ENCODE measurements around the gene MALL. TPM values are rescaled to one million over a fixed set of nuclear protein-coding genes. Genes with fewer than 3 reads are reported as not detected.
"Not testable (repeated sequence)": the region's sequence is repeated elsewhere in the genome, so short reads cannot be mapped to it uniquely, and the experiment has no call there.

Gene MALL
- total RNA-seq, 6 donors from 2014 or later = 40.9 to 203 (median 120) TPM

- peak overlapping the region; percentile 85 to 93 (median 88) for H3K27ac ChIP-seq
- H3K9me3 ChIP-seq = no peaks in the 10 kb centered on the region
- 50 to 67% methylated on average over 9 of the region's 9 CpGs for WGBS, 2 donors
- no peak for ATAC-seq (ENCODE audit: low FRiP score in 2 of 2)
- TF ChIP-seq EP300 (IDR thresholded peaks at IDR 0.05) (no peak), CTCF (IDR thresholded peaks at IDR 0.05) (no peak), POLR2AphosphoS5 (IDR thresholded peaks at IDR 0.05) (no peak), POLR2A (IDR thresholded peaks at IDR 0.05) (no peak)
- peak in 1 of 2 donors; percentile 66 for DNase-seq
- no peak overlapping the region for H3K4me3 ChIP-seq
- no peaks in the 10 kb centered on the region for H3K36me3 ChIP-seq
- no peaks in the 10 kb centered on the region for H3K27me3 ChIP-seq
- peaks cover 48 to 90% (median 79%) of the 10 kb centered on the region in 4 donors for H3K4me1 ChIP-seq
These were observed 13.5 kb downstream of the MALL start for GRCh38 chr2:110101901-110102803.

GRCh38 chr2:110101280-110101844, 14.3 kb downstream of the MALL start:
- peak in 1 of 6 experiments; percentile 11 for TF ChIP-seq CTCF (IDR thresholded peaks at IDR 0.05)
- TF ChIP-seq POLR2AphosphoS5 (IDR thresholded peaks at IDR 0.05) = peak; percentile 94 to 95
- TF ChIP-seq EP300 (IDR thresholded peaks at IDR 0.05) = peak in 3 of 4 donors; percentile 15 to 96 (median 34)
- peak in 1 of 4 donors; percentile 55 for TF ChIP-seq POLR2A (IDR thresholded peaks at IDR 0.05)
- Histone ChIP-seq H3K9me3 (no peaks in the 10 kb centered on the region), H3K27ac (peak overlapping the region; percentile 85 to 93 (median 88)), H3K4me3 (no peak overlapping the region), H3K36me3 (no peaks in the 10 kb centered on the region), H3K4me1 (peaks cover 48 to 95% (median 78%) of the 10 kb centered on the region in 4 donors), H3K27me3 (no peaks in the 10 kb centered on the region)
- ATAC-seq (ENCODE audit: low FRiP score in 2 of 2) (peak; percentile 91 to 94), DNase-seq (peak; percentile 95 to 100)
- 1 to 10% methylated on average over 5 to 11 of the region's 11 CpGs for WGBS, 2 donors

GRCh38 chr2:110100880-110101279, 14.7 kb downstream of the MALL start:
- not testable (repeated sequence) for DNase-seq; H3K4me3 ChIP-seq; H3K9me3 ChIP-seq; H3K36me3 ChIP-seq; H3K27me3 ChIP-seq; ATAC-seq (ENCODE audit: low FRiP score in 2 of 2)
- Histone ChIP-seq H3K27ac (peak overlapping the region; percentile 85 to 93 (median 88)), H3K4me1 (peaks cover 47 to 95% (median 79%) of the 10 kb centered on the region in 4 donors)
- WGBS, 2 donors = 48% methylated on average over 4 of the region's 4 CpGs; no CpG with 5 or more reads in 1 of the 2 donors

GRCh38 chr2:110100480-110100879, 15.1 kb downstream of the MALL start:
- 50 to 57% methylated on average over 7 to 8 of the region's 8 CpGs for WGBS, 2 donors
- Histone ChIP-seq H3K4me3 (no peak overlapping the region), H3K27ac (peak overlapping the region; percentile 85 to 93 (median 88)), H3K9me3 (no peaks in the 10 kb centered on the region), H3K36me3 (no peaks in the 10 kb centered on the region), H3K4me1 (peaks cover 45 to 95% (median 79%) of the 10 kb centered on the region in 4 donors), H3K27me3 (no peaks in the 10 kb centered on the region)
- DNase-seq (peak in 1 of 2 donors; percentile 43), ATAC-seq (ENCODE audit: low FRiP score in 2 of 2) (no peak)
- TF ChIP-seq EP300 (IDR thresholded peaks at IDR 0.05) (no peak), POLR2AphosphoS5 (IDR thresholded peaks at IDR 0.05) (no peak), CTCF (IDR thresholded peaks at IDR 0.05) (no peak), POLR2A (IDR thresholded peaks at IDR 0.05) (no peak)

GRCh38 chr2:110099471-110100225, 16.0 kb downstream of the MALL start:
- peaks cover 42 to 90% (median 71%) of the 10 kb centered on the region in 4 donors for H3K4me1 ChIP-seq
- H3K27ac ChIP-seq = peak overlapping the region; percentile 85 to 93 (median 88)
- no peaks in the 10 kb centered on the region for H3K36me3 ChIP-seq
- H3K27me3 ChIP-seq = no peaks in the 10 kb centered on the region
- no peaks in the 10 kb centered on the region for H3K9me3 ChIP-seq
- ATAC-seq (ENCODE audit: low FRiP score in 2 of 2) (no peak), DNase-seq (no peak)
- H3K4me3 ChIP-seq = no peak overlapping the region
- WGBS, 2 donors = 71 to 81% methylated on average over 10 of the region's 10 CpGs
- TF ChIP-seq POLR2A (IDR thresholded peaks at IDR 0.05) = no peak
- no peak for TF ChIP-seq CTCF (IDR thresholded peaks at IDR 0.05)
- TF ChIP-seq EP300 (IDR thresholded peaks at IDR 0.05) = no peak
- no peak for TF ChIP-seq POLR2AphosphoS5 (IDR thresholded peaks at IDR 0.05)

Measured in upper lobe of left lung (tissue), 6 donors.